ENCODE data around the gene IQSEC3.

IQSEC3 gene

DNA sequence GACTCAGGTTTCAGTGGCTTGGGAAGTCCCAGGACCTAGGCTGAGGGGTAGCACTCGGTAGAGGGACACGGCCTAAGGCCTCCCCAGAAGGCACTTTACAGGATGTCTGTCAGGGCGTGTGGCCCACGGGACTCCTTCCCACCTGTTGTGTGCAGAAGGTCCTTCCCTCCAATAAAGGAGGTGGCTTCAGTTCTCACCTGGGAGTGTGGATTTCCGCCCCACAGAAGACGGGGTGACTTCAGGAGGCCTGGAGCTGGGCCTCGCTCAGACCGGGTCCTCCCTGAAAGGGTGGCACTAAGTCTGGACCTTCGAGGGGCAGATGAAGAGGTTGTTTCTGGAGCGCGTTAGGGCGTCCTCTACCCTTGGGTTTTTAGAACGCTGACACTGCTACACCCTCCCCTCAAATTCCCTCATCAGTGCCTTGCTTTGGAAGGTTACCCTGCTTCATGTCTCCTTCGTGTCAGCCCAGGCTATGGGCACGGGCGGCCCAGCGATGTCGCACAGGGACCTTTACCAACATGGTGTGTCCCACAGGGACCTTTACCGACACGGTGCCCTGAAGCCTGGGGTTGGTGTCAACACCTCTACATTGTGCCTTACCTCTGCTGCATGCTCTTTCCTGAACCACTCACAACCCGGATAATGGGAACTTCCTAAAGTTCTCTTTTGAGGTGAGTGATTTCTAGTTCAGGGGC, 140.3 kb downstream of the IQSEC3 start:
- H3K4me1 Mint-ChIP-seq, result peaks cover 60% of the 10 kb centered on the region
- H3K36me3 Mint-ChIP-seq (ENCODE audit: low read depth), result no peaks in the 10 kb centered on the region
- peaks cover 47% of the 10 kb centered on the region for H3K27me3 Mint-ChIP-seq (ENCODE audit: low read depth, poor library complexity)
- no peak for DNase-seq
- no peak overlapping the region for H3K4me3 Mint-ChIP-seq
- peaks cover 4% of the 10 kb centered on the region for H3K9me3 Mint-ChIP-seq
- H3K27ac Mint-ChIP-seq, result no peak overlapping the region
- TF ChIP-seq, protein P1, sequence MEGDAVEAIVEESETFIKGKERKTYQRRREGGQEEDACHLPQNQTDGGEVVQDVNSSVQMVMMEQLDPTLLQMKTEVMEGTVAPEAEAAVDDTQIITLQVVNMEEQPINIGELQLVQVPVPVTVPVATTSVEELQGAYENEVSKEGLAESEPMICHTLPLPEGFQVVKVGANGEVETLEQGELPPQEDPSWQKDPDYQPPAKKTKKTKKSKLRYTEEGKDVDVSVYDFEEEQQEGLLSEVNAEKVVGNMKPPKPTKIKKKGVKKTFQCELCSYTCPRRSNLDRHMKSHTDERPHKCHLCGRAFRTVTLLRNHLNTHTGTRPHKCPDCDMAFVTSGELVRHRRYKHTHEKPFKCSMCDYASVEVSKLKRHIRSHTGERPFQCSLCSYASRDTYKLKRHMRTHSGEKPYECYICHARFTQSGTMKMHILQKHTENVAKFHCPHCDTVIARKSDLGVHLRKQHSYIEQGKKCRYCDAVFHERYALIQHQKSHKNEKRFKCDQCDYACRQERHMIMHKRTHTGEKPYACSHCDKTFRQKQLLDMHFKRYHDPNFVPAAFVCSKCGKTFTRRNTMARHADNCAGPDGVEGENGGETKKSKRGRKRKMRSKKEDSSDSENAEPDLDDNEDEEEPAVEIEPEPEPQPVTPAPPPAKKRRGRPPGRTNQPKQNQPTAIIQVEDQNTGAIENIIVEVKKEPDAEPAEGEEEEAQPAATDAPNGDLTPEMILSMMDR (IDR thresholded peaks at IDR 0.05), result no peak

GRCh38 chr12:207804-208203, 141.2 kb downstream of the IQSEC3 start:
- TF ChIP-seq, protein P1 (IDR thresholded peaks at IDR 0.05), result no peak
- no peak for DNase-seq
- H3K27ac Mint-ChIP-seq, result no peak overlapping the region
- H3K9me3 Mint-ChIP-seq, result peaks cover under 1% of the 10 kb centered on the region
- H3K36me3 Mint-ChIP-seq (ENCODE audit: low read depth), result no peaks in the 10 kb centered on the region
- H3K4me1 Mint-ChIP-seq, result peaks cover 60% of the 10 kb centered on the region
- H3K27me3 Mint-ChIP-seq (ENCODE audit: low read depth, poor library complexity), result peaks cover 44% of the 10 kb centered on the region
- H3K4me3 Mint-ChIP-seq, result no peak overlapping the region

DNA sequence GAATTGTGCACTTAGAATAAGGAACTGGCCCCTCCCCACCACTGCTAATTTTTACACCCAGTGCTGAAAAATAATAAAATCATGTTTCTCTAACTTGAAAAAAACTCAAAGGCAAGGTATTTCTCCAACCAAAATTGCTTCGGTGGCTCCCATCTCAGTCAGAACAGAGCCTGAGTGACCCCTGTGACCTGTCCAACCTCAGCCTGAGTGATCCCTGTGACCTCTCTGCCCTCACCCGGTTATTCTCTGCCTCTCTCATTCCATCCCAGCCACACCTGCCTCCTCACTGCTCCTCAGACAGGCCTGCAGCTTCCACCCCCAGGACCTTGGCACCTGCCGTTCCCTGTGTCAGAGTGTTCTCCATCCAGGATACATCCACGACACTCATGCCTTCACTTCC, 142.2 kb downstream of the IQSEC3 start:
- H3K27ac Mint-ChIP-seq, result no peak overlapping the region
- H3K27me3 Mint-ChIP-seq (ENCODE audit: low read depth, poor library complexity), result peaks cover 38% of the 10 kb centered on the region
- peaks cover 69% of the 10 kb centered on the region for H3K4me1 Mint-ChIP-seq
- no peaks in the 10 kb centered on the region for H3K9me3 Mint-ChIP-seq
- H3K36me3 Mint-ChIP-seq (ENCODE audit: low read depth), result no peaks in the 10 kb centered on the region
- TF ChIP-seq, protein P1 (IDR thresholded peaks at IDR 0.05), result no peak
- no peak for DNase-seq
- H3K4me3 Mint-ChIP-seq, result no peak overlapping the region

- DNase-seq, result no peak
- H3K4me1 Mint-ChIP-seq, result peaks cover 71% of the 10 kb centered on the region
- no peaks in the 10 kb centered on the region for H3K36me3 Mint-ChIP-seq (ENCODE audit: low read depth)
- H3K9me3 Mint-ChIP-seq, result no peaks in the 10 kb centered on the region
- no peak overlapping the region for H3K27ac Mint-ChIP-seq
- no peak overlapping the region for H3K4me3 Mint-ChIP-seq
- H3K27me3 Mint-ChIP-seq (ENCODE audit: low read depth, poor library complexity), result peaks cover 33% of the 10 kb centered on the region
- TF ChIP-seq, protein P1 (IDR thresholded peaks at IDR 0.05), result no peak
These were observed 142.7 kb downstream of the IQSEC3 start for GRCh38 chr12:209246-209645.

DNA sequence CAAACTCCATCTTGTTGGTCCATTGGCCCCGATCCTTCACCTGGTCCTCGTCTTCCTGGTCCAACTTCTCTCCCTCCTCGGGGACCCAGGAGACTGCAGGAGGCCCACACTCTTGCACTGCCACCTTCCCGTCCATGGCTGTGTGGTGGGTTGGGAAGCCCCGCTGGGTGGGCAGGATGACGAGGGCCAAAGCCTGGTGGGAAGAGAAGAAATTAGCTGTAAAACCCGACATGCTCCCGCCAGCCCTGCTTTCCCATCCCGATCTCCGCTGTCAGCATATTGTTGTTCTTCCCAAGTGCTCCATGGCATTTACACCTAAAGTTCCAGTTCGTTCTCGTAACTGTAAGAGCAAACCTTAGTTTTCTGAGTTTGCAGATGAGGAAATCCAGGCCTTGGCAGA, 143.3 kb downstream of the IQSEC3 start:
- DNase-seq, result no peak
- H3K4me3 Mint-ChIP-seq, result no peak overlapping the region
- peaks cover 27% of the 10 kb centered on the region for H3K27me3 Mint-ChIP-seq (ENCODE audit: low read depth, poor library complexity)
- H3K4me1 Mint-ChIP-seq, result peaks cover 71% of the 10 kb centered on the region
- H3K9me3 Mint-ChIP-seq, result no peaks in the 10 kb centered on the region
- no peaks in the 10 kb centered on the region for H3K36me3 Mint-ChIP-seq (ENCODE audit: low read depth)
- H3K27ac Mint-ChIP-seq, result no peak overlapping the region
- TF ChIP-seq, protein P1 (IDR thresholded peaks at IDR 0.05), result no peak
